Gastroesophageal sphincter (tissue), 4 donors: ENCODE data around the gene WDR86. TPM values are rescaled to one million over a fixed set of nuclear protein-coding genes. Genes with fewer than 3 reads are reported as not detected.

Experiments
- ATAC-seq: fragments of 150-250 bp; one replicate; pipeline ENCODE4 v1.9.1; 2016; ENCODE audit warnings: mild to moderate bottlenecking, moderate library complexity
- H3K27ac ChIP-seq, 4 donors: fragments of 200-600 bp; sonication (generic) in 3 of 4; 1 replicate in 3 of 4; 2 replicates in 1 of 4; pipeline ENCODE4 v1.5.1; 2016 to 2019
- H3K27me3 ChIP-seq: fragments of 200-600 bp; sonication (generic); one replicate; pipeline ENCODE4 v1.5.1; 2019
- H3K36me3 ChIP-seq, 2 donors: fragments of 200-600 bp; sonication (generic); one replicate each; pipeline ENCODE4 v1.5.1; 2019; ENCODE audit warnings: control low read depth in 1 of 2
- H3K4me1 ChIP-seq, 3 donors: fragments of 200-600 bp; sonication (generic); 1 replicate in 2 of 3; 2 replicates in 1 of 3; pipeline ENCODE4 v1.5.1; 2016 to 2019; ENCODE audit warnings: control low read depth in 2 of 3
- H3K4me3 ChIP-seq, 2 donors: fragments of 200-600 bp; sonication (generic); one replicate each; pipeline ENCODE4 v1.5.1; 2019; ENCODE audit warnings: mild to moderate bottlenecking in 1 of 2, moderate library complexity in 1 of 2
- H3K9me3 ChIP-seq, 3 donors: fragments of 200-600 bp; sonication (generic); one replicate each; pipeline ENCODE4 v1.5.1; 2017 to 2019; ENCODE audit warnings: control low read depth in 2 of 3
- EP300 ChIP-seq: sonication (generic); formaldehyde crosslinking; IDR thresholded peaks from one replicate; pipeline ENCODE4 v1.6.1; 2017; ENCODE audit warnings: antibody characterized with exemption, mild to moderate bottlenecking
- POLR2A ChIP-seq, 2 donors: fragments of 450-650 bp; IDR thresholded peaks; one replicate each; pipeline ENCODE4 v1.6.1; 2017; ENCODE audit warnings: antibody characterized with exemption in 2 of 2, mild to moderate bottlenecking in 2 of 2, moderate library complexity in 1 of 2
- POLR2AphosphoS5 ChIP-seq: sonication (generic); formaldehyde crosslinking; IDR thresholded peaks from one replicate; pipeline ENCODE4 v1.6.1; 2017; ENCODE audit warnings: antibody characterized with exemption
- WGBS, 2 donors: methylation state at CpG; one replicate each; pipeline ENCODE4 v1.1.5; 2018; ENCODE audit warnings: low coverage in 1 of 2; 5-methylcytosine and 5-hydroxymethylcytosine counted together
- total RNA-seq, 4 donors: library from RNA; depleted of rRNA; stranded (reverse); fragments of >200 nt; gene quantifications; one replicate each; pipeline ENCODE4 v1.1.0, GENCODE V29; 2016
- TF ChIP-seq, protein P1 (sequence below), 4 experiments: fragments of 200-600 bp in 2 of 4; fragments of 450-650 bp in 2 of 4; sonication (generic) in 1 of 4; IDR thresholded peaks; one replicate each; pipeline ENCODE4 v1.5.1; 2017 to 2019; ENCODE audit warnings: antibody characterized with exemption in 4 of 4, mild to moderate bottlenecking in 2 of 4, moderate library complexity in 2 of 4

Gene WDR86
- total RNA-seq, 4 donors from 2014 or later: 2.6 to 8.2 (median 5.9) TPM

DNA sequence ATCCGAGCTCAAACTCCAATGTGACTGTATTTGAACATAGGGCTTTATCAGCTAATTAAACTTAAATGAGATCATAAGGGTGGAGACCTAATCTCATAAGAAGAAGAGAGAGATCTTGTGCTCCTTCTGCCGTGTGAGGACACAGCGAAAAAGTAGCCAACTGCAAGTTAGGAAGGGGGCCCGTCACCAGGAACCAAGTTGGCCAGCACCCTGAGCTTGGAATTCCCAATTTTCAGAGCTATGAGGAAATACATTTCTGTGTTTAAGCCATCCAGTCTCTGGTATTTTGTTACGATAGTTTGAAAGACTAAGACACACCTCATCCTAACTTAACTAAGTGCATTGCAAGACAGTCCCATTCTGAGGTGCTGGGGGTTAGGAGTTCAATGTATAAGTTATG is 14.1 kb upstream of the WDR86 start:
- Histone ChIP-seq H3K27me3 (no peaks in the 10 kb centered on the region), H3K4me3 (no peak overlapping the region), H3K36me3 (no peaks in the 10 kb centered on the region), H3K9me3 (peaks cover 0 to 25% (median 0%) of the 10 kb centered on the region in 3 donors), H3K27ac (no peak overlapping the region), H3K4me1 (peaks cover 0 to 30% (median 0%) of the 10 kb centered on the region in 3 donors)
- WGBS, 2 donors: 90 to 100% methylated on average over 1 to 5 of the region's 5 CpGs
- TF ChIP-seq POLR2AphosphoS5: no peak
- TF ChIP-seq EP300: no peak
- TF ChIP-seq, protein P1, sequence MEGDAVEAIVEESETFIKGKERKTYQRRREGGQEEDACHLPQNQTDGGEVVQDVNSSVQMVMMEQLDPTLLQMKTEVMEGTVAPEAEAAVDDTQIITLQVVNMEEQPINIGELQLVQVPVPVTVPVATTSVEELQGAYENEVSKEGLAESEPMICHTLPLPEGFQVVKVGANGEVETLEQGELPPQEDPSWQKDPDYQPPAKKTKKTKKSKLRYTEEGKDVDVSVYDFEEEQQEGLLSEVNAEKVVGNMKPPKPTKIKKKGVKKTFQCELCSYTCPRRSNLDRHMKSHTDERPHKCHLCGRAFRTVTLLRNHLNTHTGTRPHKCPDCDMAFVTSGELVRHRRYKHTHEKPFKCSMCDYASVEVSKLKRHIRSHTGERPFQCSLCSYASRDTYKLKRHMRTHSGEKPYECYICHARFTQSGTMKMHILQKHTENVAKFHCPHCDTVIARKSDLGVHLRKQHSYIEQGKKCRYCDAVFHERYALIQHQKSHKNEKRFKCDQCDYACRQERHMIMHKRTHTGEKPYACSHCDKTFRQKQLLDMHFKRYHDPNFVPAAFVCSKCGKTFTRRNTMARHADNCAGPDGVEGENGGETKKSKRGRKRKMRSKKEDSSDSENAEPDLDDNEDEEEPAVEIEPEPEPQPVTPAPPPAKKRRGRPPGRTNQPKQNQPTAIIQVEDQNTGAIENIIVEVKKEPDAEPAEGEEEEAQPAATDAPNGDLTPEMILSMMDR (IDR thresholded peaks at IDR 0.05): no peak
- TF ChIP-seq POLR2A (IDR thresholded peaks at IDR 0.05): no peak
- ATAC-seq: peak; percentile 14

DNA sequence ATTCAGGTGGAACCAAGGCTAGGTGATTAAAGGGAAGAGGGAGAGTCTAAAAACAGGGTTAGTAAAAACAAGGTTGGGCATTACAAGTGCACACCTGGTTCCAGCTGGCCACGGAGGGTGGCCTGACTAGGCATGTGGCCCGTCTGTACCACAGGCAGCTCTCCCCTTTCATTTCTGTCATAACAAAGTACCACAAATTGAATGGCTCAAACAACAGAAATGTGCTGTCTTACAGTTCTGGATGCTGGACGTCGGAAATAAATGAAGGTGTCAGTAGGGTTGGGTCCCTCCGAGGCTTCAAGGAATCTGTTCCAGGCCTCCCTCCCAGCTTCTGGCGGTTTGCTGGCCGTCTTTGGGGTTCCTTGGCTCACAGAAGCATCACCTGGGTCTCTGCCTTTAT is 13.4 kb upstream of the WDR86 start:
- no peak for ATAC-seq
- no peak overlapping the region for H3K4me3 ChIP-seq
- H3K27me3 ChIP-seq: no peaks in the 10 kb centered on the region
- TF ChIP-seq POLR2A (IDR thresholded peaks at IDR 0.05) (no peak), EP300 (no peak), POLR2AphosphoS5 (no peak)
- TF ChIP-seq, protein P1 (IDR thresholded peaks at IDR 0.05): no peak
- H3K4me1 ChIP-seq: peaks cover 0 to 23% (median 0%) of the 10 kb centered on the region in 3 donors
- H3K9me3 ChIP-seq: peaks cover 0 to 25% (median 0%) of the 10 kb centered on the region in 3 donors
- no peaks in the 10 kb centered on the region for H3K36me3 ChIP-seq
- WGBS, 2 donors: 70 to 73% methylated on average over 5 to 7 of the region's 7 CpGs
- H3K27ac ChIP-seq: no peak overlapping the region

DNA sequence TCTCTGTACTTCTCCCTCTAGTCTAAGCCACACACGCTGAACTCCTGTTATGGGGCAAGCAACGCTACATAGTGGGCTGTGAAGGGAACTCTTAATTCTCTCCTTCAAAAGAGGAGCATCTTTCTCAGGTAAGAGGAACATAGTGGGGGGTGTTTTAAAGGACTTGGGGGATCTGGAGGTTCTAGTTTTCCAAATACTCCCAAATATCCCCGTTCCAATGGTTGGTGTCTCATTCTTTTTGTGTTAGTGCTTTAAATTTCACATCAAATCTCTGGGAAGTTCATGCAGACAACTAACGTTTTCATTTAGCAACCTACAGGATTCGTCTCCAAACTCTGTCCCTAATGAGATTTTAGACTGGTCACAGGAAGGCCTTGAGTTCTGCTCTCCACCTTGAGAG is 12.4 kb upstream of the WDR86 start:
- H3K4me1 ChIP-seq: peaks cover 0 to 18% (median 0%) of the 10 kb centered on the region in 3 donors
- peaks cover 0 to 25% (median 0%) of the 10 kb centered on the region in 3 donors for H3K9me3 ChIP-seq
- no peak overlapping the region for H3K4me3 ChIP-seq
- H3K27ac ChIP-seq: no peak overlapping the region
- 73 to 78% methylated on average over 5 of the region's 5 CpGs for WGBS, 2 donors
- ATAC-seq: no peak
- no peaks in the 10 kb centered on the region for H3K36me3 ChIP-seq
- H3K27me3 ChIP-seq: no peaks in the 10 kb centered on the region
- no peak for TF ChIP-seq EP300

DNA sequence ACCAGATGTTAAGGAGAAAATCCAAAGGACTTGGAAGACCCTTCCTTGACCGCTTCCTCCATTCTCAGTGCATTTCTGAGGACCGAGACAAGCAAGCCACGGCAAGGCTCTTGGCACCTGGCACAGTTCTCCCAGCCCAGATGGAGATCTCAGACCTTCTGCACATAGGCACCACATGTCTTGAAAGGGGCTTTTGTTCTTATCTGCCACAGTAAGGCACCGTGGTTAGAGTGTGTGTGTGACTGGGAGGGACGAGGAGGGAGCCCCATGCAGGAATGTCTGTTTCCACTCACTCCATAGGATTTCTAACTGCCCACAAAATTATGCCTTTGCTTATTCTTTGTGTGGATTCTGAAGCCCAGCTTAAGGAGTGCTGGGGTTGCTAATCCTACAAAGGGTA is 10.3 kb upstream of the WDR86 start:
- peaks cover 0 to 25% (median 0%) of the 10 kb centered on the region in 3 donors for H3K9me3 ChIP-seq
- no peaks in the 10 kb centered on the region for H3K36me3 ChIP-seq
- 89 to 90% methylated on average over 3 to 5 of the region's 5 CpGs for WGBS, 2 donors
- no peak overlapping the region for H3K4me3 ChIP-seq
- H3K27ac ChIP-seq: no peak overlapping the region
- TF ChIP-seq POLR2AphosphoS5: no peak
- TF ChIP-seq POLR2A (IDR thresholded peaks at IDR 0.05): no peak
- TF ChIP-seq EP300: no peak
- TF ChIP-seq, protein P1 (IDR thresholded peaks at IDR 0.05): no peak
- H3K27me3 ChIP-seq: peaks cover 6% of the 10 kb centered on the region
- ATAC-seq: no peak
- H3K4me1 ChIP-seq: no peaks in the 10 kb centered on the region

DNA sequence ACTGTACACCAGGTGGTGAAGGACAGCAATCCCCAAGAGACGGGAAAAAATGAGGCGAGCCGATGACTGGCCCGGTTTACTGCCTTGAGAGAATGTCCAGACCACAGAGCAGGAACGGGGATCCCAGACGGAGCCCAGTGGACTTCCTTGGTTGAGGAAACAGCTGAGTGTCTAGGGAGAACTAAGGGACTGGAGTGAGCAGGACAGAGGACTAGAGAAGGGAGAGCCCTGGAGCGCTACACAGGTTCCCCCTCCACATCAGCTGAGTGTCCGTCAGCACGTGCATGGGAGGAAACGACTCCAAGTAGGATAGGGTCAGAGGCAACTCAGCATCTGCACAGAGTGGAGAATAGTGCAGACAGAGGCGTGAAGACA is 7.1 kb upstream of the WDR86 start:
- H3K27me3 ChIP-seq: peaks cover 14% of the 10 kb centered on the region
- no peaks in the 10 kb centered on the region for H3K4me1 ChIP-seq
- peaks cover 0 to 17% (median 0%) of the 10 kb centered on the region in 3 donors for H3K9me3 ChIP-seq
- H3K4me3 ChIP-seq: no peak overlapping the region
- no peaks in the 10 kb centered on the region for H3K36me3 ChIP-seq
- no peak overlapping the region for H3K27ac ChIP-seq
- ATAC-seq: peak; percentile 22
- TF ChIP-seq POLR2A (IDR thresholded peaks at IDR 0.05) (no peak), EP300 (no peak), POLR2AphosphoS5 (no peak)
- TF ChIP-seq, protein P1 (IDR thresholded peaks at IDR 0.05): no peak
- WGBS, 2 donors: 47 to 56% methylated on average over 7 to 11 of the region's 11 CpGs
